Putamen (tissue), 1 donor: Measurements from ENCODE around the gene NID1.
"Not testable (repeated sequence)": the region's sequence is repeated elsewhere in the genome, so short reads cannot be mapped to it uniquely, and the experiment has no call there.

ENCODE experiments used
- DNase-seq: peaks from one replicate; pipeline ENCODE4 v3.0.0-alpha.2; 2016; ENCODE audit warnings: low spot score

The NID1 gene

GRCh38 chr1:236064674-236065508 lies at the start of gene NID1:
NID1 (minus strand) TSS chr1:236065090; CDS start chr1:236065079, 11 bp downstream.
- no peak for DNase-seq

- no peak for DNase-seq
These were observed 49.3 kb upstream of the NID1 start for GRCh38 chr1:236114076-236114747.

- DNase-seq, result no peak
These were observed 48.6 kb upstream of the NID1 start for GRCh38 chr1:236113324-236114032.

GRCh38 chr1:236112332-236112627 lies 47.4 kb upstream of the NID1 start:
- no peak for DNase-seq

- DNase-seq, result no peak
These were observed 46.8 kb upstream of the NID1 start for GRCh38 chr1:236111527-236112331.

- DNase-seq, result no peak
These were observed 45.2 kb upstream of the NID1 start for GRCh38 chr1:236110137-236110536.

- no peak for DNase-seq
These were observed 43.2 kb upstream of the NID1 start for GRCh38 chr1:236108027-236108648.

- DNase-seq, result no peak
These were observed 42.4 kb upstream of the NID1 start for GRCh38 chr1:236107121-236107907.

GRCh38 chr1:236103646-236104218 lies 38.8 kb upstream of the NID1 start:
- DNase-seq, result peak; percentile 59

- DNase-seq, result no peak
These were observed 38.2 kb upstream of the NID1 start for GRCh38 chr1:236103059-236103458.

- DNase-seq, result no peak
These were observed 37.7 kb upstream of the NID1 start for GRCh38 chr1:236102611-236103010.

GRCh38 chr1:236101233-236102200 lies 36.6 kb upstream of the NID1 start:
- DNase-seq, result no peak

- DNase-seq, result no peak
These were observed 35.9 kb upstream of the NID1 start for GRCh38 chr1:236100799-236101198.

- no peak for DNase-seq
These were observed 34.6 kb upstream of the NID1 start for GRCh38 chr1:236099355-236099974.

- DNase-seq, result no peak
These were observed 33.4 kb upstream of the NID1 start for GRCh38 chr1:236098267-236098666.

- not testable (repeated sequence) for DNase-seq
These were observed 32.0 kb upstream of the NID1 start for GRCh38 chr1:236096660-236097482.

GRCh38 chr1:236095705-236096520 lies 31.0 kb upstream of the NID1 start:
- DNase-seq, result no peak
